Neural progenitor cell (in vitro differentiated cells): ENCODE measurements around the gene RNF111. TPM values are rescaled to one million over a fixed set of nuclear protein-coding genes. Genes with fewer than 3 reads are reported as not detected.

Source experiments
- DNase-seq: peaks from one replicate; pipeline ENCODE4 v3.0.0-alpha.2; 2016; ENCODE audit warnings: low spot score
- H2AFZ ChIP-seq: fragments of 200-600 bp; sonication (generic); replicated peaks from 2 replicates; pipeline ENCODE4 v1.6.1; 2016; ENCODE audit warnings: antibody characterized with exemption
- H3F3A ChIP-seq: fragments of 200-600 bp; sonication (generic); 2 replicates; pipeline ENCODE4 v1.6.1; 2016; ENCODE audit warnings: antibody characterized with exemption, low read depth
- H3K27ac ChIP-seq: fragments of 200-600 bp; sonication (generic); 2 replicates; pipeline ENCODE4 v1.5.1; 2016; ENCODE audit warnings: mild to moderate bottlenecking
- H3K27me3 ChIP-seq: fragments of 200-600 bp; sonication (generic); 2 replicates; pipeline ENCODE4 v1.6.1; 2016; ENCODE audit warnings: mild to moderate bottlenecking, moderate library complexity
- H3K36me3 ChIP-seq: fragments of 200-600 bp; sonication (generic); 2 replicates; pipeline ENCODE4 v1.5.1; 2016
- H3K4me1 ChIP-seq: fragments of 200-600 bp; sonication (generic); 2 replicates; pipeline ENCODE4 v1.6.1; 2016; ENCODE audit warnings: mixed run types
- H3K4me2 ChIP-seq: fragments of 200-600 bp; sonication (generic); 2 replicates; pipeline ENCODE4 v1.6.1; 2016
- H3K4me3 ChIP-seq: fragments of 200-600 bp; sonication (generic); 2 replicates; pipeline ENCODE4 v1.5.1; 2016
- H3K79me2 ChIP-seq: fragments of 200-600 bp; sonication (generic); 2 replicates; pipeline ENCODE4 v1.6.1; 2016; ENCODE audit warnings: low read depth
- H3K9ac ChIP-seq: fragments of 200-600 bp; sonication (generic); 2 replicates; pipeline ENCODE4 v1.6.1; 2016
- H3K9me3 ChIP-seq: fragments of 200-600 bp; sonication (generic); 2 replicates; pipeline ENCODE4 v1.5.1; 2016; ENCODE audit warnings: low read depth
- H4K20me1 ChIP-seq: fragments of 200-600 bp; sonication (generic); 2 replicates; pipeline ENCODE4 v1.6.1; 2016; ENCODE audit warnings: low read depth
- H3K27ac Mint-ChIP-seq: 3 replicates; pipeline ENCODE4 v1.8.0; 2021; ENCODE audit warnings: mixed read lengths
- H3K27me3 Mint-ChIP-seq: 2 replicates; pipeline ENCODE4 v1.8.0; 2022; ENCODE audit warnings: low read depth, mild to moderate bottlenecking, inconsistent platforms, moderate library complexity, mixed read lengths; ENCODE audit not compliant: insufficient read depth
- H3K36me3 Mint-ChIP-seq: 3 replicates; pipeline ENCODE4 v1.8.0; 2021; ENCODE audit warnings: mixed read lengths
- H3K4me1 Mint-ChIP-seq: 3 replicates; pipeline ENCODE4 v1.8.0; 2021; ENCODE audit warnings: mixed read lengths
- H3K4me3 Mint-ChIP-seq: 3 replicates; pipeline ENCODE4 v1.8.0; 2021; ENCODE audit warnings: mild to moderate bottlenecking, moderate library complexity, mixed read lengths
- H3K9me3 Mint-ChIP-seq: 3 replicates; pipeline ENCODE4 v1.8.0; 2020; ENCODE audit warnings: mixed read lengths
- EZH2 ChIP-seq: fragments of 200-600 bp; sonication (generic); IDR thresholded peaks from 2 replicates; pipeline ENCODE4 v1.6.1; 2017; ENCODE audit warnings: antibody characterized with exemption, mild to moderate bottlenecking, moderate library complexity
- EZH2phosphoT487 ChIP-seq: fragments of 200-600 bp; sonication (generic); IDR thresholded peaks from 2 replicates; pipeline ENCODE4 v1.6.1; 2017; ENCODE audit warnings: antibody characterized with exemption
- total RNA-seq: library from RNA; depleted of rRNA; stranded (reverse); fragments of >200 nt; gene quantifications from 2 replicates; pipeline ENCODE4 v1.2.3, GENCODE V29; 2015; ENCODE audit warnings: low replicate concordance
- TF ChIP-seq, protein P1 (sequence below): fragments of 200-600 bp; sonication (generic); IDR thresholded peaks from 2 replicates; pipeline ENCODE4 v1.5.1; 2017; ENCODE audit warnings: antibody characterized with exemption, mild to moderate bottlenecking

Gene RNF111
- total RNA-seq, 1 donor from 2014 or later: 32.3 TPM

DNA sequence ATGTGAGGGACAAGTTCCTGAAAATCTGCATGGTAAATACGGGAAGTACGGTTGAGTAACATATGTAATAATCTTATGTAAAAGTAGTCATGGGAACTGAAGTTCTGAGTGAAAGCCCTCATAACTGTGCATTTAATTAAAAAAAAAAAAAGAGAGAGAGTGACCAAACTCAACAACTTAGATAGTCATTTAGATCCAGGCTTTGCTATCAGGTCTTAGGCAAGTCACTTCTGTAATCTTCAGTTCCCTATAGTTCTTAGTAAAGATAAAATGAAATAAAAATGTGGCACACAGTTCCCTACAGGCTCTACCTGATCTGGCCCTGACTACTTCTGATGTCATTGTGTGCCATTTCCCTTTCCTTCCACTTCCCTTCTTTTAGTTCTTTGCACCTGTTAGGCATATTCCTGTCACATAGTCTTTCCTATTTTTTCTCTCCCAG lies 15.0 kb downstream of the RNF111 start:
- no peak overlapping the region for H3K27ac Mint-ChIP-seq
- peaks cover 25% of the 10 kb centered on the region for H3K36me3 Mint-ChIP-seq
- H4K20me1 ChIP-seq: peaks cover 54% of the 10 kb centered on the region

DNA sequence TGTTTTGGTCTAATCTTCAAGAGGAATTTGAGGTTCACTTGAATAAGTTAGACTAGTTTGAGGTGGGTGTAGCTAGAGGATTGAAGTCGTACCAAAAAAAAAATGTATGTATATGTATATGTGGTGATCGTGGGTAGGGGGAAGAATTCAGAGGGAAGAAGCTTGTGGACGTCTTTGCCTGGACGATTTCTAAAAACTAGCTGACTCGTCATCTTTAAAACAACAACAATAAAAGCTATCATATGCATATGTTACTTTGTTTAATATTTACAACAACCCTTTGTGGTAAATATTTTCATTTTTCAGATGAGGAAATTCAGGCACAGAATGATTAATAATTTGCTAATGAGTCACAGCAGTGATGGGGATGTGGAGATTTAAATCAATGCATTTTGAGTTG lies 18.1 kb downstream of the RNF111 start:
- H3K9me3 ChIP-seq: no peaks in the 10 kb centered on the region
- Mint-ChIP-seq H3K27ac (no peak overlapping the region), H3K9me3 (no peaks in the 10 kb centered on the region), H3K4me3 (no peak overlapping the region), H3K4me1 (no peaks in the 10 kb centered on the region), H3K36me3 (peaks cover 22% of the 10 kb centered on the region), H3K27me3 (peaks cover 2% of the 10 kb centered on the region)
- H3F3A ChIP-seq: no peaks in the 10 kb centered on the region
- no peak overlapping the region for H3K4me2 ChIP-seq
- no peak overlapping the region for H3K27ac ChIP-seq
- no peaks in the 10 kb centered on the region for H3K4me1 ChIP-seq
- peaks cover 41% of the 10 kb centered on the region for H4K20me1 ChIP-seq
- H3K27me3 ChIP-seq: no peaks in the 10 kb centered on the region
- no peak overlapping the region for H2AFZ ChIP-seq
- no peaks in the 10 kb centered on the region for H3K36me3 ChIP-seq
- TF ChIP-seq EZH2phosphoT487: no peak
- TF ChIP-seq, protein P1, sequence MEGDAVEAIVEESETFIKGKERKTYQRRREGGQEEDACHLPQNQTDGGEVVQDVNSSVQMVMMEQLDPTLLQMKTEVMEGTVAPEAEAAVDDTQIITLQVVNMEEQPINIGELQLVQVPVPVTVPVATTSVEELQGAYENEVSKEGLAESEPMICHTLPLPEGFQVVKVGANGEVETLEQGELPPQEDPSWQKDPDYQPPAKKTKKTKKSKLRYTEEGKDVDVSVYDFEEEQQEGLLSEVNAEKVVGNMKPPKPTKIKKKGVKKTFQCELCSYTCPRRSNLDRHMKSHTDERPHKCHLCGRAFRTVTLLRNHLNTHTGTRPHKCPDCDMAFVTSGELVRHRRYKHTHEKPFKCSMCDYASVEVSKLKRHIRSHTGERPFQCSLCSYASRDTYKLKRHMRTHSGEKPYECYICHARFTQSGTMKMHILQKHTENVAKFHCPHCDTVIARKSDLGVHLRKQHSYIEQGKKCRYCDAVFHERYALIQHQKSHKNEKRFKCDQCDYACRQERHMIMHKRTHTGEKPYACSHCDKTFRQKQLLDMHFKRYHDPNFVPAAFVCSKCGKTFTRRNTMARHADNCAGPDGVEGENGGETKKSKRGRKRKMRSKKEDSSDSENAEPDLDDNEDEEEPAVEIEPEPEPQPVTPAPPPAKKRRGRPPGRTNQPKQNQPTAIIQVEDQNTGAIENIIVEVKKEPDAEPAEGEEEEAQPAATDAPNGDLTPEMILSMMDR: no peak
- no peak for TF ChIP-seq EZH2
- H3K4me3 ChIP-seq: no peak overlapping the region
- peaks cover 97% of the 10 kb centered on the region for H3K79me2 ChIP-seq
- no peak for DNase-seq
- no peak overlapping the region for H3K9ac ChIP-seq

More for the DNA sequence above, 15.0 kb downstream of the RNF111 start:
- Histone ChIP-seq H3K4me2 (no peak overlapping the region), H3K4me1 (no peaks in the 10 kb centered on the region), H3K9ac (no peak overlapping the region), H3K79me2 (peaks cover 99% of the 10 kb centered on the region), H2AFZ (no peak overlapping the region), H3K36me3 (no peaks in the 10 kb centered on the region), H3K27ac (no peak overlapping the region), H3K9me3 (no peaks in the 10 kb centered on the region), H3K27me3 (no peaks in the 10 kb centered on the region), H3K4me3 (no peak overlapping the region), H3F3A (no peaks in the 10 kb centered on the region)
- no peaks in the 10 kb centered on the region for H3K9me3 Mint-ChIP-seq
- H3K27me3 Mint-ChIP-seq: peaks cover 2% of the 10 kb centered on the region
- TF ChIP-seq EZH2: no peak
- TF ChIP-seq EZH2phosphoT487: no peak
- TF ChIP-seq, protein P1: no peak
- DNase-seq: no peak
- H3K4me1 Mint-ChIP-seq: no peaks in the 10 kb centered on the region
- no peak overlapping the region for H3K4me3 Mint-ChIP-seq

DNA sequence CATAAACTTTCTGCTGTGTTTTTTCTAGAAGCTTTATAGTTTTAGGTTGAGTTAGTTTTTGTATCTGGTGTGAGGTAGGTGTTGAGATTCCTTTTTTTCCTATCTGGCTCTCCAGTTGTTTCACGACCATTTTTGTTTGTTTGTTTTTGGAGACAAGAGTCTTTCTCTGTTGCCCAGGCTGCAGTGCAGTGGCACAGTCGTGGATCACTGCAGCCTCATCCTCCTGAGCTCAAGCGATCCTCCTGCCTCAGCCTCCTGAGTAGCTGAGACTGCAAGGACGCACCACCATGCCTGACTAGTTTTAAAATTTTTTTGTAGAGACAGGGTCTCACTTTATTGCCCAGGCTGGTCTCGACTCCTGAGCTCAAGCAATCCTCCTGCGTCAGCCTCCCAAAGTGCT lies 20.6 kb downstream of the RNF111 start:
- Mint-ChIP-seq H3K36me3 (peaks cover 17% of the 10 kb centered on the region), H3K4me3 (no peak overlapping the region), H3K9me3 (no peaks in the 10 kb centered on the region), H3K27me3 (no peaks in the 10 kb centered on the region), H3K27ac (no peak overlapping the region), H3K4me1 (no peaks in the 10 kb centered on the region)
- no peak overlapping the region for H3K9ac ChIP-seq
- TF ChIP-seq EZH2 (no peak), EZH2phosphoT487 (no peak)
- TF ChIP-seq, protein P1: no peak
- H4K20me1 ChIP-seq: peaks cover 39% of the 10 kb centered on the region
- DNase-seq: no peak
- no peak overlapping the region for H3K27ac ChIP-seq
- H2AFZ ChIP-seq: no peak overlapping the region
- no peaks in the 10 kb centered on the region for H3K4me1 ChIP-seq
- no peak overlapping the region for H3K4me3 ChIP-seq
- no peaks in the 10 kb centered on the region for H3K27me3 ChIP-seq
- H3F3A ChIP-seq: no peaks in the 10 kb centered on the region
- H3K36me3 ChIP-seq: no peaks in the 10 kb centered on the region
- H3K9me3 ChIP-seq: no peaks in the 10 kb centered on the region
- H3K79me2 ChIP-seq: peaks cover 97% of the 10 kb centered on the region
- no peak overlapping the region for H3K4me2 ChIP-seq
